ENCODE results near the gene NELL1. TPM values are rescaled to one million over a fixed set of nuclear protein-coding genes. Genes with fewer than 3 reads are reported as not detected.

NELL1 gene
- total and polyA plus RNA-seq, 2 experiments from 2014 or later: 2.1 to 7.7 TPM

DNA sequence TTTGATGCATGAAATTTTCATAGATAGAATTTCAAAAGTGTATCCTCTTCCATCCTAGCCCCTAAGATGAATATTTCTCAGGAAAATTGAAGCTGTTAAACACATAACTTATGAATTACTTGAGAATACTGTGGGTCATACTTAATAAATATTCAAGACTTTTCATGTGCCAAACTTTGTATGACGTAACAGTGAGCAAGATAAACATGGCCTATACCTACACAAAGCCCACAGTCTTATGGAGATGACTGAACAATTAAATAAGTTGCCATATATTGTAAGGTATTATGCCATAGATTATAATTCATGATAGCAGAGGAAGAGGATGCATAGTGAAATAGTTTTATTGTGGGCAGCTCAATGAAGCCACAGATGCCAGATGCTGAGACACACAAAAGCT, 902.8 kb downstream of the NELL1 start:
- no peaks in the 10 kb centered on the region for H3K27me3 ChIP-seq
- H3K9me3 ChIP-seq (ENCODE audit: low read depth): no peaks in the 10 kb centered on the region
- H3K36me3 ChIP-seq: no peaks in the 10 kb centered on the region
- no peak for DNase-seq (ENCODE audit: low read depth in 1 of 2, low spot score in 1 of 2)
- H3K4me3 ChIP-seq: no peak overlapping the region
- no peak overlapping the region for H3K27ac ChIP-seq
- no peak for TF ChIP-seq CTCF (IDR thresholded peaks at IDR 0.05; ENCODE audit: low read depth, low read length)
- H3K4me1 ChIP-seq (ENCODE audit: low read depth): no peaks in the 10 kb centered on the region

GRCh38 chr11:21582791-21583190, 913.4 kb downstream of the NELL1 start:
- no peak overlapping the region for H3K27ac ChIP-seq
- no peak overlapping the region for H3K4me3 ChIP-seq
- no peaks in the 10 kb centered on the region for H3K27me3 ChIP-seq
- no peak for TF ChIP-seq CTCF (IDR thresholded peaks at IDR 0.05; ENCODE audit: low read depth, low read length)
- no peak for DNase-seq (ENCODE audit: low read depth in 1 of 2, low spot score in 1 of 2)
- no peaks in the 10 kb centered on the region for H3K4me1 ChIP-seq (ENCODE audit: low read depth)
- H3K36me3 ChIP-seq: no peaks in the 10 kb centered on the region
- no peaks in the 10 kb centered on the region for H3K9me3 ChIP-seq (ENCODE audit: low read depth)

DNA sequence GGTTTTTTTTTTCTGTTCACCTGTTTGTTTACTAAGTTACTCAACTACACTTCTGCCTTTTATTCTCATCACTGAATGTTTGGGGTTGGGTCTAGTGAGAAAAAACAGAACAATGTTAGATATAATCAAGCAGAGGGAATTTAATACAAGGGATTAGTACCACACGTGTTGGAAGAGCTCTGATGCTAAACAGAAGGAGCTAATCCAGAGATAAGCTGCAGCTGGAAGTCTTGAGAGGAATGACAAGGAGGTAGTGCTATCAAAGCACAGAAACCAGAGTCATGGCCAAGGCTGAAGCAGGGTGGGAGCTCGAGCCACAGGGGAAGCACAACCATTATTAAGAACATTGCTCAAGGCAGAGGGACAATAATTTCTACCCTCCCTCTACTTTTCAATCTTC, 919.4 kb downstream of the NELL1 start:
- no peak overlapping the region for H3K27ac ChIP-seq

GRCh38 chr11:21602699-21603098, 933.3 kb downstream of the NELL1 start:
- H3K27ac ChIP-seq: peak overlapping the region; percentile 79
- no peak overlapping the region for H3K4me3 ChIP-seq
- DNase-seq (ENCODE audit: low read depth in 1 of 2, low spot score in 1 of 2): peak in 1 of 2 donors; percentile 77
- no peaks in the 10 kb centered on the region for H3K27me3 ChIP-seq
- no peaks in the 10 kb centered on the region for H3K36me3 ChIP-seq
- peaks cover 32% of the 10 kb centered on the region for H3K4me1 ChIP-seq (ENCODE audit: low read depth)
- no peaks in the 10 kb centered on the region for H3K9me3 ChIP-seq (ENCODE audit: low read depth)
- TF ChIP-seq CTCF (IDR thresholded peaks at IDR 0.05; ENCODE audit: low read depth, low read length): no peak

More for the DNA sequence above, 919.4 kb downstream of the NELL1 start:
- Histone ChIP-seq H3K9me3 (ENCODE audit: low read depth) (no peaks in the 10 kb centered on the region), H3K36me3 (no peaks in the 10 kb centered on the region), H3K4me1 (ENCODE audit: low read depth) (peaks cover 10% of the 10 kb centered on the region), H3K4me3 (no peak overlapping the region), H3K27me3 (no peaks in the 10 kb centered on the region)
- no peak for DNase-seq (ENCODE audit: low read depth in 1 of 2, low spot score in 1 of 2)
- no peak for TF ChIP-seq CTCF (IDR thresholded peaks at IDR 0.05; ENCODE audit: low read depth, low read length)

DNA sequence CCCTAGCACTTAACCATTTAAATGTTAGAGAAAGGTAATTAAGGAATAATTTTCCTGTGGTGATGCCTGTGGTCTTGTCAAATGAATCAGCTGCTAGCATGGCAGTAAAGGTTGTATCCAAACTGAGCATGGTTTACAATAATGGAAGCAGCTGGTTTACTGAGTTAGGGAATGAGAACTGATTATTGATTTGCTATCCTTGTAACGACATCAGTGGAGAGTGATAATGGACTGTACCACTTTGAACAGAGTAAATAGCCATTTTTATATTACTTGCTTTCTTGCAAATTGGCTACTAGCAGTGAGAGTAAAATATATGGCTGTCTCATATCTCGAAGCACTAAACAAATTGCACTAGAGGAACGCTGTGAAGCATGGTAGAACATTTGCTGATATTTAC, 934.5 kb downstream of the NELL1 start:
- Histone ChIP-seq H3K4me3 (no peak overlapping the region), H3K36me3 (no peaks in the 10 kb centered on the region), H3K9me3 (ENCODE audit: low read depth) (no peaks in the 10 kb centered on the region), H3K27me3 (no peaks in the 10 kb centered on the region), H3K27ac (peak overlapping the region; percentile 79), H3K4me1 (ENCODE audit: low read depth) (peaks cover 32% of the 10 kb centered on the region)
- no peak for DNase-seq (ENCODE audit: low read depth in 1 of 2, low spot score in 1 of 2)
- TF ChIP-seq CTCF (IDR thresholded peaks at IDR 0.05; ENCODE audit: low read depth, low read length): no peak

DNA sequence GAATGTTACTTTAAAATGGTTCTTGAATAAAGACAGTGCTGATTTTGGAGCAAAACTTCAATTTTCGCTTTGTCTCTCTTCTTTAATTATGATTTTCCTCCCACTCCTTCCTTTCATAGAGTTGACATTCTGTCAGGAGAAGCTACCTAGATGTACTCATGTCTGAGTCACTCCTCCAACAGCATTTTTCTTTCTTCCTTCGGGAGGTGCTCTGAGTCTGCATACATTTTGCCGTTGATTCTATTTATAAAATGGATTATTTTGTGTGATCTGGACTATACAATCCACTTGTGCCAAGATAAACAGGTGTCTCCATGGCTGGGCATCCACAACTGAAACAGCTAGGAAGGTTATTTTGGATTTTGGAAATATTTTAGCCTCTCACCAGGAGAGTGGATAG, 935.2 kb downstream of the NELL1 start:
- no peaks in the 10 kb centered on the region for H3K27me3 ChIP-seq
- H3K9me3 ChIP-seq (ENCODE audit: low read depth): no peaks in the 10 kb centered on the region
- no peak overlapping the region for H3K4me3 ChIP-seq

More for the DNA sequence above, 935.2 kb downstream of the NELL1 start:
- H3K27ac ChIP-seq: peak overlapping the region; percentile 79
- DNase-seq (ENCODE audit: low read depth in 1 of 2, low spot score in 1 of 2): no peak
- no peaks in the 10 kb centered on the region for H3K36me3 ChIP-seq
- peaks cover 32% of the 10 kb centered on the region for H3K4me1 ChIP-seq (ENCODE audit: low read depth)
- no peak for TF ChIP-seq CTCF (IDR thresholded peaks at IDR 0.05; ENCODE audit: low read depth, low read length)

Data from cardiac muscle cell (in vitro differentiated cells and primary cell).